Smooth muscle cell of trachea (primary cell): ENCODE measurements around the gene SFT2D3. TPM values are rescaled to one million over a fixed set of nuclear protein-coding genes. Genes with fewer than 3 reads are reported as not detected.

ENCODE experiments used
- total RNA-seq: library from RNA; depleted of rRNA; stranded (reverse); fragments of >200 nt; gene quantifications from 2 replicates; pipeline ENCODE4 v1.2.1, GENCODE V29; 2014

SFT2D3 gene
- total RNA-seq, result 5.2 and 6.6 TPM in 2 replicates

DNA sequence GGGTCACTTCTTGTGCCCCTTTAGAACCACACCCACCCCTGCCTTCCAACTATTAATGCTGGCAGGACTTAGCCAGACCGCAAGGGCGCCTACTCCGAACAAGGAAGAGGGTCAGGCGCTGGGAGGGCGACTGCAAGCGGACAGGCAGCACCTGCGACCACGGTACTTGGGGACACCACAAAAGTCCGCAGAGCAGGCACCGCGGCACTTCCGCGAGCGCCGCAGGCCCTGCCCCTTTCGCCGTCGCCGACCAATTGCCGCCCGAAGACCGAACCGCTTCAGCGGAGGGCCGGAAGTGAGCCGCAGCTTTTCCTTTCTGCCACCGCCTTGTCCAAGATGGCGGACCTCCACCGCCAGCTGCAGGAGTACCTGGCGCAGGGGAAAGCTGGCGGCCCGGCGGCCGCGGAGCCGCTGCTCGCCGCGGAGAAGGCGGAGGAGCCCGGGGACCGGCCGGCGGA, at the start of gene SFT2D3:
TSS of gene SFT2D3 (plus strand) at position 305 of the 458 bp plus-strand sequence. CDS start at position 337, 32 bp downstream.

DNA sequence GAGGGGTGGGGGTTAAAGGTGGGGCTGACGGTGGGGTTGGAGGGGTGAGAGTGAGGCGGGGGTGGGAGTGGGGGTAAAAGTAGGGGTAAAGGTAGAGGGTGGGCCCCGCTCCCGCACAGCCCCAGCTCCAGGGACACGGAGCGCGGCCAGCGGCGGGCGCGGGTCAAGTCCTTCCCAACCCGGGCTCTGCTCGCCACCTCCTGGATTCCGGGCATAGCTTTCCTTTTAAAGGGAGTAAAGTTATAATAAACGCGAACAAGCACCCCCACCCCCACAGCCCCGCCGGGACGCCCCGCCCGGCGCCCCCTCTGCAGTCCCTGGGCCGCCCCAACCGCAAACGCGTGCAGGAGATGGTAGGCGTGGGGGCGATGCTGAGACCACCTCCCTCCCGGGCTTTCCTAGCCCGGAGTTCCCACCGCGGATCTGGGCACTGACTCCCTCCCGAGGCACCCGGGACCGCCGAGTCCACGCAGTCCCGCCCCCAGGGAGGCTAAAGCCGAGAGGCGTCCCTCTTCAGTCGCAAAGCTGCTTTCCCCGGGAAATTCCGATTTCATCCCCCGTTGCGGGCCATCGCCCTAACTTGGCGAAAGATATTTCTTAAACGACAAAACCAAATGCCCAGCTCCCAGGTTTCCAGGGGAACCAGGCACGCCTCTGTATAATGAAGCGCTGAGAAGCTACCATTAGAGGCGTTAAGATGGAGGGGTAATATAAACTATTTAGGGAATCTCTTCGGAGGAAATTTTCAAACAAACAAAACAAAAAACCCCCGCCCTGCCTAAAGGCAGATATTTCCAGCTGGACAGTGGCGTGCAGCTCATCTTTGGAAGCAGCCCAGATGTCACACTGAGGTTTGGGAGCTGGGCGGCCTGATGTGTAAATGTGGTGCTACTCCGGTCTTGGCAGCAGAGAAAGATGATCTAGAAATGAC, 25.7 kb upstream of the SFT2D3 start, which contains the start of gene LIMS2:
TSS of gene LIMS2 (minus strand) at position 200 of the 931 bp plus-strand sequence. CDS start 506 bp downstream, outside the sequence.

Other genes starting within 250 kb of the SFT2D3 start
- 34.2 and 43.0 TPM in 2 replicates for gene IWS1, start 175.0 kb upstream of the SFT2D3 start, total RNA-seq
- gene MYO7B, start 165.8 kb upstream of the SFT2D3 start, total RNA-seq, result under 0.01 TPM in 1 of 2 replicates, not detected in the other
- gene GPR17, start 55.3 kb upstream of the SFT2D3 start, total RNA-seq, result not detected in 2 replicates
- 0.44 and 2.3 TPM in 2 replicates for gene LIMS2, start 26.0 kb upstream of the SFT2D3 start, total RNA-seq
- gene WDR33, start 109.7 kb downstream of the SFT2D3 start, total RNA-seq, result 27.3 and 32.4 TPM in 2 replicates
- gene POLR2D, start 156.7 kb downstream of the SFT2D3 start, total RNA-seq, result 18.2 and 18.5 TPM in 2 replicates
- gene AMMECR1L, start 184.5 kb downstream of the SFT2D3 start, total RNA-seq, result 10.2 and 12.9 TPM in 2 replicates